ENCODE data around the gene CACNA1S. TPM values are rescaled to one million over a fixed set of nuclear protein-coding genes. Genes with fewer than 3 reads are reported as not detected.

The CACNA1S gene
- total RNA-seq, 1 experiment from 2014 or later, result not detected

DNA sequence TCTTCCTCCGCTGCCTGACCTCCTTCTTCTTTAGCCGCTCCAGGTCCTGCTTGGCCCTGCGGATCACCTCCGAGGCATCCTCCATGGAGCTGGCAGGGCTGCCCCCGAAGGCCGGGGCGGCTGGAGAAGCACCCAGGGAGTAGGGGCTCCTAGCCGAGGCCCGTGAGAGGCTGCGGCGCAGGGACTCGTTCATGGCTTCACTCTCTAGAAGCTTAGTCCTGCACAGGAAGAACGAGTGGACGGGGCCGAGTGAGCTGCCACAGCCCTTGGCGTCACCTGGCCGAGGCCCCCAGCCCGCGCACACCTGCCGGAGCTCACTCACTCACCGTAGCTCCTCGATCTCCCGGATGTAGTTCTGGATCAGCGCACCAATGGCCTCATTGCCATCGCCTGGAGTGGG lies 111.8 kb downstream of the CACNA1S start:
- no peak overlapping the region for H3K14ac ChIP-seq (ENCODE audit: insufficient read depth, low read length)
- no peaks in the 10 kb centered on the region for H3K79me1 ChIP-seq (ENCODE audit: insufficient read depth, low read depth, low read length, poor library complexity, severe bottlenecking)
- H2BK20ac ChIP-seq (ENCODE audit: low read depth, low read length, poor library complexity, severe bottlenecking), result no peak overlapping the region
- H3T11ph ChIP-seq (ENCODE audit: low read length), result no peak overlapping the region
- no peak overlapping the region for H2BK15ac ChIP-seq (ENCODE audit: low read depth, low read length)
- no peak overlapping the region for H3K18ac ChIP-seq (ENCODE audit: insufficient read length, low read depth, low read length)
- H2AK5ac ChIP-seq (ENCODE audit: insufficient read length, low read length), result no peak overlapping the region
- H3K79me2 ChIP-seq (ENCODE audit: insufficient read depth, low read length), result no peaks in the 10 kb centered on the region
- no peak overlapping the region for H3K4me2 ChIP-seq (ENCODE audit: insufficient read depth, insufficient read length, low read length)
- Mint-ChIP-seq H3K36me3 (ENCODE audit: insufficient read depth in 1 of 3, low read depth in 3 of 3) (peaks cover 5 to 32% (median 24%) of the 10 kb centered on the region in 3 experiments), H3K9me3 (no peaks in the 10 kb centered on the region), H3K27ac (no peak overlapping the region), H3K4me3 (no peak overlapping the region), H3K4me1 (no peaks in the 10 kb centered on the region), H3K27me3 (ENCODE audit: low read depth) (no peaks in the 10 kb centered on the region)
- no peaks in the 10 kb centered on the region for H3K9me3 ChIP-seq (ENCODE audit: control insufficient read depth, low read depth, low read length)
- H3K23ac ChIP-seq (ENCODE audit: insufficient read length, low read depth, low read length), result no peak overlapping the region
- no peak overlapping the region for H4K5ac ChIP-seq (ENCODE audit: insufficient read length, low read depth, low read length)
- H3K27me3 ChIP-seq (ENCODE audit: insufficient read depth, low read length), result no peaks in the 10 kb centered on the region
- no peak overlapping the region for H3K9ac ChIP-seq (ENCODE audit: extremely low read depth, insufficient read length, low read length)
- no peak overlapping the region for H2BK120ac ChIP-seq (ENCODE audit: low read depth, low read length, poor library complexity, severe bottlenecking)
- no peaks in the 10 kb centered on the region for H3K4me1 ChIP-seq (ENCODE audit: insufficient read depth, low read length)
- no peak overlapping the region for H3K27ac ChIP-seq (ENCODE audit: insufficient read length, low read depth, low read length)
- H3K4ac ChIP-seq (ENCODE audit: low read depth, low read length), result no peak overlapping the region
- H4K20me1 ChIP-seq (ENCODE audit: control insufficient read depth, insufficient read depth, insufficient read length), result no peaks in the 10 kb centered on the region
- no peak for DNase-seq
- no peak overlapping the region for H3K56ac ChIP-seq (ENCODE audit: insufficient read length, low read depth, low read length)
- H2BK5ac ChIP-seq (ENCODE audit: insufficient read length, low read length), result no peak overlapping the region
- no peak overlapping the region for H4K8ac ChIP-seq (replicated peaks; ENCODE audit: insufficient read length, low read depth, low read length)
- no CpG with 5 or more reads among the region's 25 CpGs for WGBS (ENCODE audit: extremely low coverage, insufficient read length, low lambda C conversion rate)
- no peak overlapping the region for H2BK12ac ChIP-seq (ENCODE audit: insufficient read length, low read depth, low read length)
- no peak overlapping the region for H4K91ac ChIP-seq (ENCODE audit: insufficient read length, low read depth, low read length)
- H2AFZ ChIP-seq (ENCODE audit: low read length), result no peak overlapping the region
- no peaks in the 10 kb centered on the region for H3K23me2 ChIP-seq (ENCODE audit: insufficient read length, low read depth, low read length, poor library complexity, severe bottlenecking)
- TF ChIP-seq, protein P1, sequence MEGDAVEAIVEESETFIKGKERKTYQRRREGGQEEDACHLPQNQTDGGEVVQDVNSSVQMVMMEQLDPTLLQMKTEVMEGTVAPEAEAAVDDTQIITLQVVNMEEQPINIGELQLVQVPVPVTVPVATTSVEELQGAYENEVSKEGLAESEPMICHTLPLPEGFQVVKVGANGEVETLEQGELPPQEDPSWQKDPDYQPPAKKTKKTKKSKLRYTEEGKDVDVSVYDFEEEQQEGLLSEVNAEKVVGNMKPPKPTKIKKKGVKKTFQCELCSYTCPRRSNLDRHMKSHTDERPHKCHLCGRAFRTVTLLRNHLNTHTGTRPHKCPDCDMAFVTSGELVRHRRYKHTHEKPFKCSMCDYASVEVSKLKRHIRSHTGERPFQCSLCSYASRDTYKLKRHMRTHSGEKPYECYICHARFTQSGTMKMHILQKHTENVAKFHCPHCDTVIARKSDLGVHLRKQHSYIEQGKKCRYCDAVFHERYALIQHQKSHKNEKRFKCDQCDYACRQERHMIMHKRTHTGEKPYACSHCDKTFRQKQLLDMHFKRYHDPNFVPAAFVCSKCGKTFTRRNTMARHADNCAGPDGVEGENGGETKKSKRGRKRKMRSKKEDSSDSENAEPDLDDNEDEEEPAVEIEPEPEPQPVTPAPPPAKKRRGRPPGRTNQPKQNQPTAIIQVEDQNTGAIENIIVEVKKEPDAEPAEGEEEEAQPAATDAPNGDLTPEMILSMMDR (conservative IDR thresholded peaks at IDR 0.05), result no peak

Data from H9 (cell line).